RWPE2 (cell line): ENCODE results near the gene DGKI.

Experiments used
- ATAC-seq: fragments of 200-7000 bp; cut with Tn5 transposase; 3 replicates; pipeline ENCODE4 v1.9.1; 2021; ENCODE audit warnings: low read depth
- DNase-seq: peaks from one replicate; pipeline ENCODE4 v3.0.0-alpha.2; 2020; ENCODE audit warnings: low spot score
- H3K27ac ChIP-seq: fragments of 450-650 bp; 2 replicates; pipeline ENCODE4 v1.5.1; 2017; ENCODE audit warnings: mild to moderate bottlenecking; ENCODE audit not compliant: poor library complexity, severe bottlenecking
- H3K27me3 ChIP-seq: fragments of 250-450 bp; sonication (Bioruptor Pico); 2 replicates; pipeline ENCODE4 v1.5.1; 2021; ENCODE audit warnings: mild to moderate bottlenecking, moderate library complexity; ENCODE audit not compliant: insufficient read depth, poor library complexity, severe bottlenecking
- H3K36me3 ChIP-seq: fragments of 250-450 bp; sonication (Bioruptor Pico); 2 replicates; pipeline ENCODE4 v1.5.1; 2020; ENCODE audit warnings: low read depth, mild to moderate bottlenecking, moderate library complexity
- H3K4me1 ChIP-seq: fragments of 250-450 bp; sonication (Bioruptor Pico); 2 replicates; pipeline ENCODE4 v1.5.1; 2021; ENCODE audit warnings: mild to moderate bottlenecking, moderate library complexity; ENCODE audit not compliant: insufficient read depth, poor library complexity, severe bottlenecking
- H3K4me3 ChIP-seq: fragments of 250-450 bp; sonication (Bioruptor Pico); 2 replicates; pipeline ENCODE4 v1.5.1; 2021; ENCODE audit warnings: mild to moderate bottlenecking, moderate library complexity; ENCODE audit not compliant: severe bottlenecking
- H3K9me3 ChIP-seq: fragments of 250-450 bp; sonication (Bioruptor Pico); 2 replicates; pipeline ENCODE4 v1.5.1; 2021; ENCODE audit warnings: mild to moderate bottlenecking, moderate library complexity; ENCODE audit not compliant: severe bottlenecking
- TF ChIP-seq, protein P1 (sequence below): fragments of 450-650 bp; IDR thresholded peaks from one replicate; pipeline ENCODE4 v1.5.1; 2017; ENCODE audit warnings: mild to moderate bottlenecking, moderate library complexity; ENCODE audit not compliant: poor library complexity, severe bottlenecking

Gene DGKI

DNA sequence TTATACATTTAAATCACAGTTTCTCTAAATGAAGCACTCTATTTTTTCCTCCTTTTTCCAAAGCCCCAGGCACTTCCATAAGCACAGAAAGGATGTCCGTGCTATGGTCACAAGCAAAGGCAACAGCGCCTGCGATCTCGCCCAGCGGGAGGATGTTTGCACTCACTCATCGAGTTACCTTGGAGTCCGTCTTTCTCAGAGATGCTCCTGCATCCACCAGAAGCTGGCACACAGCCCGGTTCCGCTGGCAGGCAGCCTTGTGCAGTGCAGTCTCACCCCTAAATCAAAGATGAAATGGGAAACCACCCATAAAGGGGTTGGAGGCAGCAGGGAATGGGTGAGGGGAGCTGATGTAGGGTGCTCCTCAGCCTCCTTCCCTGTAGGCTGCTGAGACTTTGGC lies 451.4 kb downstream of the DGKI start:
- ATAC-seq, result no peak
- Histone ChIP-seq H3K4me1 (no peaks in the 10 kb centered on the region), H3K36me3 (no peaks in the 10 kb centered on the region), H3K4me3 (no peak overlapping the region), H3K27ac (no peak overlapping the region), H3K27me3 (peaks cover 3% of the 10 kb centered on the region), H3K9me3 (no peaks in the 10 kb centered on the region)
- DNase-seq, result no peak
- TF ChIP-seq, protein P1, sequence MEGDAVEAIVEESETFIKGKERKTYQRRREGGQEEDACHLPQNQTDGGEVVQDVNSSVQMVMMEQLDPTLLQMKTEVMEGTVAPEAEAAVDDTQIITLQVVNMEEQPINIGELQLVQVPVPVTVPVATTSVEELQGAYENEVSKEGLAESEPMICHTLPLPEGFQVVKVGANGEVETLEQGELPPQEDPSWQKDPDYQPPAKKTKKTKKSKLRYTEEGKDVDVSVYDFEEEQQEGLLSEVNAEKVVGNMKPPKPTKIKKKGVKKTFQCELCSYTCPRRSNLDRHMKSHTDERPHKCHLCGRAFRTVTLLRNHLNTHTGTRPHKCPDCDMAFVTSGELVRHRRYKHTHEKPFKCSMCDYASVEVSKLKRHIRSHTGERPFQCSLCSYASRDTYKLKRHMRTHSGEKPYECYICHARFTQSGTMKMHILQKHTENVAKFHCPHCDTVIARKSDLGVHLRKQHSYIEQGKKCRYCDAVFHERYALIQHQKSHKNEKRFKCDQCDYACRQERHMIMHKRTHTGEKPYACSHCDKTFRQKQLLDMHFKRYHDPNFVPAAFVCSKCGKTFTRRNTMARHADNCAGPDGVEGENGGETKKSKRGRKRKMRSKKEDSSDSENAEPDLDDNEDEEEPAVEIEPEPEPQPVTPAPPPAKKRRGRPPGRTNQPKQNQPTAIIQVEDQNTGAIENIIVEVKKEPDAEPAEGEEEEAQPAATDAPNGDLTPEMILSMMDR, result no peak

- no peaks in the 10 kb centered on the region for H3K36me3 ChIP-seq
- no peak for ATAC-seq
Measured at GRCh38 chr7:137393570-137393969, 453.2 kb downstream of the DGKI start.

DNA sequence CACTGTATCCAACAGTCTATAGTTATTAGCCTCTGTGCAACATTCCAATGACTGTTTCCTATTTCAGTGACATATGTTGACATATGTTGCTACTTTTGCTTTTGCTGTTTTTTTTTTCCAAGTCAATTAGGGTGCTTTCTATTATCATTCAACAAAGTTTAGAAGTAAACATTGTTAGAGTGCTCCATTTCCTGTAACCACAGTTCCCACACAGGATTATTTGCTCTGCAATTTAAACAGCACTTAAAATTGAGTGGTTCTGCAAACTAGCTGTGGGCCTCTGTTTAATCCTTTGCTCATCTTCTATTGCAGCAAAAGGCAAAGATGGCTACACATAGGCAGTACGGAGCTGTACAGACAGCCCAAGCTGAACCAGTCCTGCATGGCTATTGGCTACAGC lies 456.7 kb downstream of the DGKI start:
- Histone ChIP-seq H3K4me1 (no peaks in the 10 kb centered on the region), H3K9me3 (no peaks in the 10 kb centered on the region), H3K36me3 (no peaks in the 10 kb centered on the region), H3K27ac (no peak overlapping the region), H3K27me3 (peaks cover 3% of the 10 kb centered on the region), H3K4me3 (no peak overlapping the region)
- DNase-seq, result no peak
- ATAC-seq, result no peak
- TF ChIP-seq, protein P1, result no peak

More at GRCh38 chr7:137393570-137393969, 453.2 kb downstream of the DGKI start:
- TF ChIP-seq, protein P1, result no peak
- Histone ChIP-seq H3K4me3 (no peak overlapping the region), H3K27me3 (peaks cover 3% of the 10 kb centered on the region), H3K4me1 (no peaks in the 10 kb centered on the region), H3K27ac (no peak overlapping the region), H3K9me3 (no peaks in the 10 kb centered on the region)
- no peak for DNase-seq

DNA sequence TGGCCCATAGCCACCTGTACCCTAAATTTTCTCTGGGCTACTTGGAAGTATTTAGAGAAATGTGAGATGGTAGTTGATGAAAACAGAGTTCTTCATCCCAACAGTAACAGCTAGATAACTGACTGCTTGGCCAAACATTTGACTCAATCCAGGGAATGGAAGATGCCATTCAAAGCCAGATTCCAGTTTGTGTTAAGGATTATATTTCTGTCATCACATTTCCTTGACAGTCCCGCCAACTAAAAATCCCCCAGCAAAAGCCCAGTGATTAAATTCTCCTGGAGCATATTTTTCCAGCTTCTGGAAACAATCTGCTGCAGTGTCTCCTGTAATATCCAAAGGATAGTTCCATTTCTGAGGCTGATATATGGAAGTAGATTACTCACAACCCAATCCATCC lies 457.9 kb downstream of the DGKI start:
- no peak for ATAC-seq
- no peaks in the 10 kb centered on the region for H3K4me1 ChIP-seq

DNA sequence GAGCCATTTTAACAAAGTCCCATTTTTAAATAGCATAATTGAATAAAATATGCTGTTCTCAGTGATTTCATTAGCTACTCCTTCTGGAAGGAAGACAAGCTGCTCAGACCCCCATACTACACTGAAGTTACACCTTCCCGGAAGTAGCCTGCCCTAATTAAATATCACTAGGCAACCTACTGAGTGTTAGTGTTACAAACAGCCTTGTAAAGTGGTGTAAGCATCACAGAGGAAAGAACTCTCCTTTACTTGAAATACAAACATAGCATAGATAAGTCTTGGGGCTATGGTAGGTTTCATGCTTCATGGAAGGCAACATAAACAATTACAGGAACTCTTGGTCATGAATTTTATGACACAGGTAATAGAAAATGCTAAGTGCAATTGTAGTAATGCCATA lies 459.8 kb downstream of the DGKI start:
- TF ChIP-seq, protein P1, result no peak
- Histone ChIP-seq H3K4me1 (no peaks in the 10 kb centered on the region), H3K9me3 (no peaks in the 10 kb centered on the region), H3K27me3 (peaks cover 21% of the 10 kb centered on the region), H3K27ac (no peak overlapping the region), H3K4me3 (no peak overlapping the region), H3K36me3 (no peaks in the 10 kb centered on the region)
- ATAC-seq (no peak), DNase-seq (no peak)

More for the DNA sequence above, 457.9 kb downstream of the DGKI start:
- TF ChIP-seq, protein P1, result no peak
- H3K36me3 ChIP-seq, result no peaks in the 10 kb centered on the region
- no peak overlapping the region for H3K27ac ChIP-seq
- no peak overlapping the region for H3K4me3 ChIP-seq
- DNase-seq, result no peak
- H3K9me3 ChIP-seq, result no peaks in the 10 kb centered on the region
- H3K27me3 ChIP-seq, result peaks cover 12% of the 10 kb centered on the region
